Right cardiac atrium (tissue), 5 donors: Measurements from ENCODE around the gene SYNE1. TPM values are rescaled to one million over a fixed set of nuclear protein-coding genes. Genes with fewer than 3 reads are reported as not detected.

Source experiments
- ATAC-seq, 2 donors: fragments of 200-7000 bp; cut with Tn5 transposase; one replicate each; pipeline versions ENCODE4 v1.8.0 to v1.9.1; 2020; ENCODE audit warnings: moderate library complexity in 2 of 2, mild to moderate bottlenecking in 1 of 2
- DNase-seq, 3 donors: peaks; one replicate each; pipeline ENCODE4 v3.0.0-alpha.2; 2020
- H3K27ac ChIP-seq: one replicate; pipeline ENCODE4 v1.5.1; 2013; ENCODE audit warnings: mild to moderate bottlenecking, low read length, control low read depth, moderate library complexity
- H3K27me3 ChIP-seq: one replicate; pipeline ENCODE4 v1.6.1; 2013; ENCODE audit not compliant: control insufficient read depth, insufficient read depth
- H3K4me1 ChIP-seq: one replicate; pipeline ENCODE4 v1.6.1; 2013; ENCODE audit warnings: low read length; ENCODE audit not compliant: control insufficient read depth, insufficient read depth
- H3K4me3 ChIP-seq: one replicate; pipeline ENCODE4 v1.5.1; 2013; ENCODE audit warnings: low read length, control low read depth
- H3K9me3 ChIP-seq: one replicate; pipeline ENCODE4 v1.6.1; 2013; ENCODE audit warnings: low read length; ENCODE audit not compliant: control insufficient read depth
- WGBS: extraction: QIAGEN DNeasy Blood & Tissue Kit; methylation state at CpG from one replicate; pipeline ENCODE4 v1.1.7; 2013; 5-methylcytosine and 5-hydroxymethylcytosine counted together
- intact Hi-C, 4 donors: fragments of 100-400 bp; cut with DNase I; formaldehyde crosslinking; loops; one replicate each; pipeline versions ENCODE4 v1.11.0 to v1.14.0; 2022 to 2023
- polyA plus RNA-seq: library from polyadenylated mRNA; stranded (reverse); fragments of 200-250 nt; gene quantifications from one replicate; pipeline ENCODE4 v1.2.3, GENCODE V29; 2013
- total RNA-seq, 4 donors: library from RNA; stranded (reverse); fragmentation: NEBNext Ultra II Directional; extraction: Animal tissue kit (Norgen Biotek cat#: 25700); gene quantifications; one replicate each; pipeline ENCODE4 v1.2.1, GENCODE V29; 2021
- donor health status: healthy with polysubstance abuse.
- donor health status: DM: no; HTN: yes; CAD: no.
- donor health status: DM: no; HTN: no; CAD: no.
- donor health status: DM: no; HTN: yes; CAD: no; lungs with severe emphysema.
- donor health status: DM: yes; HTN: yes; CAD: no.

The SYNE1 gene
- total and polyA plus RNA-seq, 5 donors: 71.7 to 162 (median 116) TPM

DNA sequence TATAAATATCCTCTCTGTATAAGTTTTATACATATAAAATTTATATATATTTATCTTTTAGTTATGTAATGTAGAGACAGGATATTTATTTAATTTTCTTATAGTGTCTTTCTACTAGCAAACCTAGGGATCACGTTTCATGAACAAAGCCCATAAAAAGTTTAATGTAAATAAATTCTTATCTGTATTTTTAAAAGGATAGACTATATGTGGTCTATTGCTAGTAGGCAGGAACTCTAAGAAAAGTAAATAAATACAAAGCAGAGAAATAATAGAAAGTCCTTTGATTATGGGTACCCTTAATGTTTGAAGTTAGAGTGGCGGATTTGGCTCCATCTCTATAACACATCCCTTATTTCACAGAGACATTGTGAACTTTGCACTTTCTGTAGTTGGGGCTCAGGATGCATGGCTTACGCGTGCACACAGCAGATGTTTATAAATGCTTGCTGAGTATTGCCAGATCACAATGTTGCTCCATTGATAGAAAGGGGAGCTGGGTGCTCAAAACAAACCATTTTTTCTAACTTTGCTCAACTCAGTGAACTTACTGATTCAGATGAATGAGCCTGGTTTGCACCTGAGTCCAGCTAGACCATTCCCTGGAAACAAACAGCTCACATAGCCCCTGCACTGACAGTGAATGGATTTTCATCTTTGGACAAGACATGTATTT, 179.1 kb downstream of the SYNE1 start:
- Histone ChIP-seq H3K27ac (no peak overlapping the region), H3K9me3 (no peaks in the 10 kb centered on the region), H3K4me1 (peaks cover 1% of the 10 kb centered on the region), H3K4me3 (no peak overlapping the region), H3K27me3 (no peaks in the 10 kb centered on the region)
- ATAC-seq: no peak
- intact Hi-C loops: no loop called here
- 83% methylated on average over 4 of the region's 4 CpGs for WGBS
- no peak for DNase-seq

DNA sequence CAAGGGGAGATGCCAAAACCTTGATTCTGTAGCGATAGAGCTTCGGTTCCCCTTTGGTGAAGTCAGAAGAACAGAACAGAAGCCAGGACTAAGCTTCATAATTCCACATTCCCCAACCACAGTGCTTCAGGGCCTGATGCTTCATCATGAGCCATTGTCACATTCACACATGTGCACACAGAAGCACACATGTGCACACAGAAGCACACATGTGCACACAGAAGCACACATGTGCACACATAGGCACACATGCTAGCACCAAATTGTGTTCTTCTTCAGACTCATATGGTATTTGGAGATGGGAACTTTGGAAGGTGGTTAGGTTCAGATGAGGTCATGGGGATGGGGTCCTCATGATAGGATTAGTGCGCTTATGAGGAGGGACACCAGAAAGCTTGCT, 183.2 kb downstream of the SYNE1 start:
- DNase-seq: no peak
- ATAC-seq: no peak
- no peaks in the 10 kb centered on the region for H3K4me1 ChIP-seq
- no peaks in the 10 kb centered on the region for H3K9me3 ChIP-seq
- 95% methylated on average over 3 of the region's 3 CpGs for WGBS
- no peak overlapping the region for H3K4me3 ChIP-seq
- no peaks in the 10 kb centered on the region for H3K27me3 ChIP-seq
- intact Hi-C loops: no loop called here
- H3K27ac ChIP-seq: no peak overlapping the region

DNA sequence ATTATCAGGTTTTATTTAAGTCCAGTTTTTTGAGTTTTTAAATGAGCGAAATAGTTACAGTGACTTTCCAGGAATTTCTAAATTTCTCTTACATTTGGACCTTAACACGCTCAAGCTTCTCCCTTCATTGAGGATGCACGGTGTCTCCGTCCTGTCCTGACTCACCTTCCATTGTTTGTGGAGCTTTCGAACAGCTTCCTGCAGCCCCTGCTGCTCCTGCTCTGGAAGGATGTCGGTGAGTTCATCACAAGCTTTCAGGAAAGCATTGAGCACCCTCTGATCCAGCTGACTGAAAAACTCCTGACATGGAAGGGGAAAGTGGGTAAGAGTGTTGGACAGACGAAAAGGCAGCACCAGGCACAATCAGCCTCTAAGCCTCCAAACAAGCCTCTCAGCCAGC, 183.7 kb downstream of the SYNE1 start:
- intact Hi-C loops: no loop called here
- Histone ChIP-seq H3K4me3 (no peak overlapping the region), H3K27ac (no peak overlapping the region), H3K27me3 (no peaks in the 10 kb centered on the region), H3K4me1 (no peaks in the 10 kb centered on the region), H3K9me3 (no peaks in the 10 kb centered on the region)
- WGBS: 64% methylated on average over 7 of the region's 7 CpGs
- DNase-seq: no peak
- no peak for ATAC-seq

DNA sequence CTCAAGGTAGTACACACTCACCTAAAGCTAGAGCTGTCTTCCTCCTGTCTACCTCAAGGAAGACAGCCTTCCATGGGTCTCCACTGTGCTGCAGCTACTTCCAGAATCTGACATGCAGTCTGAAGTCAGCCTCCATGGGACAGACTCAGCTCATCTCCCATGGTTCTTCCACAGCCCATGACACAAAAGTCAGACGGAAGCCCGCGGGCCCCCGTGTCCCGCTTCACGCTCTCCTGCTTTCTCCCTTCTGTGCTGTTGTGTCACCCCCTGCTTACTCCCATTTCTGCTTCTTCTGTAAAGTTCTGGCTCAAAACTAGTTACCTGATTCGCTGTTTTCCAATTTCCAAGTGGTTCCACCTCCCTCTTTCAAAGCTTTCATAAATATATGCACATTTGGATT, 184.5 kb downstream of the SYNE1 start:
- Histone ChIP-seq H3K27me3 (no peaks in the 10 kb centered on the region), H3K4me1 (no peaks in the 10 kb centered on the region), H3K4me3 (no peak overlapping the region), H3K27ac (no peak overlapping the region), H3K9me3 (no peaks in the 10 kb centered on the region)
- DNase-seq (no peak), ATAC-seq (no peak)
- intact Hi-C loops: no loop called here
- WGBS: 95% methylated on average over 7 of the region's 7 CpGs

DNA sequence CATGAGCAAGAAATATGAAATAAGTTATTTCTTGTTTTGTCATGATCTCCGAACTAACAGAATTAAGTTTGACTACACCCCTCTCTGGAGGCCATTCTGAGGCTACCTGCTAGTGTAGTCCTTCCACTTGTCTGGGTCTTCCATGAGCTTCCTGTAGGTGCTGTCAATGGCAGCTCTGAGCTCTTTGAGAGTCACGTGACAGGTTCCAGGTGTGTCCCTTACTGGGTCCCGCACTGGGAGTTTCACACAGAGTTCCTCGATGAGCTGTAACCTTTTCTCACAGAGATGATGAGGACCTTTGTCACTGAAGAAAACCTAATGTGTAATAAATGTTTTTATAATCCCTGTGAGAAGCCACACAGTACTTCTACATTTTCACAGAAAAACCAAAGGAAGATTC, 186.6 kb downstream of the SYNE1 start:
- no peak for ATAC-seq

GRCh38 chr6:152441902-152442301, 195.3 kb downstream of the SYNE1 start:
- 92% methylated on average over 15 of the region's 15 CpGs for WGBS

More for the DNA sequence above, 186.6 kb downstream of the SYNE1 start:
- H3K27me3 ChIP-seq: no peaks in the 10 kb centered on the region
- no peaks in the 10 kb centered on the region for H3K4me1 ChIP-seq
- no peaks in the 10 kb centered on the region for H3K9me3 ChIP-seq
- 96% methylated on average over 4 of the region's 4 CpGs for WGBS
- no peak for DNase-seq
- intact Hi-C loops: no loop called here
- H3K4me3 ChIP-seq: no peak overlapping the region
- no peak overlapping the region for H3K27ac ChIP-seq

GRCh38 chr6:152435816-152436215, 201.3 kb downstream of the SYNE1 start:
- intact Hi-C loops: no loop called here
- no peaks in the 10 kb centered on the region for H3K4me1 ChIP-seq
- H3K27me3 ChIP-seq: no peaks in the 10 kb centered on the region
- H3K9me3 ChIP-seq: no peaks in the 10 kb centered on the region
- H3K4me3 ChIP-seq: no peak overlapping the region
- DNase-seq (no peak), ATAC-seq (no peak)
- WGBS: 83% methylated on average over 3 of the region's 3 CpGs
- H3K27ac ChIP-seq: no peak overlapping the region

More at GRCh38 chr6:152441902-152442301, 195.3 kb downstream of the SYNE1 start:
- ATAC-seq (no peak), DNase-seq (no peak)
- Histone ChIP-seq H3K27me3 (no peaks in the 10 kb centered on the region), H3K4me3 (no peak overlapping the region), H3K27ac (no peak overlapping the region), H3K4me1 (no peaks in the 10 kb centered on the region), H3K9me3 (no peaks in the 10 kb centered on the region)
- intact Hi-C loops: no loop called here

- WGBS: 62% methylated on average over 2 of the region's 2 CpGs
- no peak for ATAC-seq
- H3K4me1 ChIP-seq: no peaks in the 10 kb centered on the region
- no peak for DNase-seq
- H3K27me3 ChIP-seq: no peaks in the 10 kb centered on the region
- H3K9me3 ChIP-seq: no peaks in the 10 kb centered on the region
- no peak overlapping the region for H3K4me3 ChIP-seq
- intact Hi-C loops: no loop called here
- H3K27ac ChIP-seq: no peak overlapping the region
Observed at GRCh38 chr6:152432758-152433157, 204.4 kb downstream of the SYNE1 start.

DNA sequence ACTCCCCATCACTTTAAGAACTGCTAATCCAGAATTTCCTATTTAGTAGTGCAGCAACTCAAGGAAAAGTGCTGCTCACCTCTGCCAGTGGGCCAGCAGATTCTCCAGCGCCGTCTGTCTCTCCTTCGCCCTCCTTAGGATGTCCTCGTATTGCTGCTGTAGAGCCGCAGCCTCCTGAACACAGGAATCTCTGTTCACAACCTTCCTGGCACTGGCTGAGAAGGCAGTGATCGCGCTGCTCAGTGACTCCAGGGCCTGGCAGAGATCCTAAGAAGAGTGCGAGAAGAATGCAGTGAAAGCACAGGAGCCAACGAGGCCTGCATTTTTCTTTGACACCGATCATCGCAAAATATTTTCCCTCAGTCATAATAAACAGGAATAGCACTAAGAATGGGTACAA, 209.0 kb downstream of the SYNE1 start:
- Histone ChIP-seq H3K4me1 (no peaks in the 10 kb centered on the region), H3K9me3 (no peaks in the 10 kb centered on the region), H3K27ac (no peak overlapping the region), H3K27me3 (no peaks in the 10 kb centered on the region), H3K4me3 (no peak overlapping the region)
- WGBS: 64% methylated on average over 11 of the region's 11 CpGs
- ATAC-seq (no peak), DNase-seq (peak in 2 of 3 donors; percentile 18 to 20)
- intact Hi-C loops: no loop called here

- no peaks in the 10 kb centered on the region for H3K4me1 ChIP-seq
- H3K27ac ChIP-seq: no peak overlapping the region
- H3K9me3 ChIP-seq: no peaks in the 10 kb centered on the region
- no peak overlapping the region for H3K4me3 ChIP-seq
- no peak for DNase-seq
- intact Hi-C loops: no loop called here
- H3K27me3 ChIP-seq: no peaks in the 10 kb centered on the region
- 84% methylated on average over 6 of the region's 6 CpGs for WGBS
- ATAC-seq: no peak
Observed at GRCh38 chr6:152426276-152426675, 210.9 kb downstream of the SYNE1 start.

DNA sequence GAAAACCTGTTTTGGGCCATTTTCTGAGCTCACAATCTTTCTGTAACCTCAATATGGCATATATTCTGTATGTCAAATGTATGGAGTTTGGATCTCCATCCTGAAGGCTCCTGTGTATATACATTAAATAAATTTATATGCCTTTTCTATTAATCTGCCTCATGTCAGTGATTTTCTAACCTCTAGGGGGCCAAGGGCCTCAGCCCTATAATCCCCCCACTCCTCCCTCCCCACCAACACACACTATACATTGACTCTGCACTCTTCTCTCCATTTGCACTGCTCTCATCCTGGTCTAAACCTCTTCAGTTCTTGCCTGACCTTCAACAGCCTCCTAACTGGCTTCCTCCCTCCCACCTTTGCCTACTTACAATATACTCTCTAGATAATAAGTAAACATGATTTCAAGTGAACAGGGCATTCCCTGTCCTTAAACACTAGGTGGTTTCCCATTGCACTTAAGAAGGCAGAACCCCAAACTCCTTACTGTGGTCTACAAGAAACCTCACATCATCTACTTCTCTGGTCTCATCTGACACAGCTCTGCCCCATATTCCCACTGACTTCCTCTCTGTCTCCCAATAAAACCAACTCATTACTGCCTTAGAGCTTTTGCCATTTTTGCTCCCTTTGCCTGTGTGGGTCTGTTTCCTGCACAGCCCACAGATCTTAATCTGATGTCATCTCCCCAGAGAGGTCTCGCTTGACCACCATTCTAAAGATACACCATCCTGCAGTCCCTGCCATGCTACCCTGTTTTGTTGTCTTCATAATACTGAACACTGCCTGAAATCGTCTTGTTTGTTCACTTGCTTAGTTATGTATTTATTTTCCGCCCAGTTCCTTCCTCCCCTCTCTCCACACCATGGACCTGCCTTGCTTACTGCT, 213.7 kb downstream of the SYNE1 start:
- Histone ChIP-seq H3K4me1 (no peaks in the 10 kb centered on the region), H3K27ac (no peak overlapping the region), H3K27me3 (no peaks in the 10 kb centered on the region), H3K4me3 (no peak overlapping the region), H3K9me3 (no peaks in the 10 kb centered on the region)
- DNase-seq (no peak), ATAC-seq (no peak)
- WGBS: 88% methylated on average over 3 of the region's 3 CpGs
- intact Hi-C loops: no loop called here
